ENCODE measurements around the gene ABCD1. TPM values are rescaled to one million over a fixed set of nuclear protein-coding genes. Genes with fewer than 3 reads are reported as not detected.
"Not testable (repeated sequence)": the region's sequence is repeated elsewhere in the genome, so short reads cannot be mapped to it uniquely, and the experiment has no call there.

Gene ABCD1
- total RNA-seq, 6 experiments from 2014 or later = 12.9 to 18.9 (median 14.5) TPM

GRCh38 chrX:153738056-153738605 lies 13.5 kb downstream of the ABCD1 start:
- Mint-ChIP-seq H3K4me1 (ENCODE audit: low read depth) (no peaks in the 10 kb centered on the region), H3K36me3 (ENCODE audit: low read depth) (no peaks in the 10 kb centered on the region), H3K27me3 (ENCODE audit: insufficient read depth) (no peaks in the 10 kb centered on the region; the same call in 1 of the 2 replicates), H3K27ac (no peak overlapping the region), H3K9me3 (no peaks in the 10 kb centered on the region), H3K4me3 (no peak overlapping the region)
- no peak for DNase-seq
- TF ChIP-seq CTCF (IDR thresholded peaks at IDR 0.05) = no peak

GRCh38 chrX:153739754-153740486 lies 15.3 kb downstream of the ABCD1 start:
- Mint-ChIP-seq H3K4me1 (ENCODE audit: low read depth) (no peaks in the 10 kb centered on the region), H3K36me3 (ENCODE audit: low read depth) (no peaks in the 10 kb centered on the region), H3K9me3 (no peaks in the 10 kb centered on the region), H3K27ac (no peak overlapping the region), H3K4me3 (no peak overlapping the region), H3K27me3 (ENCODE audit: insufficient read depth) (no peaks in the 10 kb centered on the region)
- no peak for DNase-seq
- no peak for TF ChIP-seq CTCF (IDR thresholded peaks at IDR 0.05)

- Mint-ChIP-seq H3K27me3 (ENCODE audit: insufficient read depth) (no peaks in the 10 kb centered on the region), H3K4me3 (no peak overlapping the region), H3K4me1 (ENCODE audit: low read depth) (no peaks in the 10 kb centered on the region), H3K27ac (no peak overlapping the region), H3K9me3 (no peaks in the 10 kb centered on the region), H3K36me3 (ENCODE audit: low read depth) (no peaks in the 10 kb centered on the region)
- TF ChIP-seq CTCF (IDR thresholded peaks at IDR 0.05) = no peak
- no peak for DNase-seq
Observed at GRCh38 chrX:153740631-153741222, 16.1 kb downstream of the ABCD1 start.

- no peak for DNase-seq
- peaks cover 3% of the 10 kb centered on the region; the same call in 1 of the 2 replicates for H3K27me3 Mint-ChIP-seq (ENCODE audit: insufficient read depth)
- H3K4me3 Mint-ChIP-seq = no peak overlapping the region
- H3K27ac Mint-ChIP-seq = no peak overlapping the region
- no peaks in the 10 kb centered on the region for H3K9me3 Mint-ChIP-seq
- TF ChIP-seq CTCF (IDR thresholded peaks at IDR 0.05) = no peak
- H3K36me3 Mint-ChIP-seq (ENCODE audit: low read depth) = no peaks in the 10 kb centered on the region
- H3K4me1 Mint-ChIP-seq (ENCODE audit: low read depth) = no peaks in the 10 kb centered on the region
Observed at GRCh38 chrX:153741446-153741845, 16.8 kb downstream of the ABCD1 start.

GRCh38 chrX:153742111-153742510 lies 17.5 kb downstream of the ABCD1 start:
- DNase-seq; H3K9me3 Mint-ChIP-seq; H3K36me3 Mint-ChIP-seq (ENCODE audit: low read depth); H3K4me1 Mint-ChIP-seq (ENCODE audit: low read depth); H3K27me3 Mint-ChIP-seq (ENCODE audit: insufficient read depth); H3K4me3 Mint-ChIP-seq; H3K27ac Mint-ChIP-seq: not testable (repeated sequence)

- DNase-seq; H3K4me1 Mint-ChIP-seq (ENCODE audit: low read depth); H3K4me3 Mint-ChIP-seq; H3K27me3 Mint-ChIP-seq (ENCODE audit: insufficient read depth); H3K36me3 Mint-ChIP-seq (ENCODE audit: low read depth); H3K27ac Mint-ChIP-seq; H3K9me3 Mint-ChIP-seq: not testable (repeated sequence)
Observed at GRCh38 chrX:153742796-153743467, 18.3 kb downstream of the ABCD1 start.

GRCh38 chrX:153743468-153744209 lies 19.0 kb downstream of the ABCD1 start:
- H3K36me3 Mint-ChIP-seq (ENCODE audit: low read depth); H3K27ac Mint-ChIP-seq; DNase-seq; H3K9me3 Mint-ChIP-seq; H3K4me3 Mint-ChIP-seq; H3K27me3 Mint-ChIP-seq (ENCODE audit: insufficient read depth); H3K4me1 Mint-ChIP-seq (ENCODE audit: low read depth): not testable (repeated sequence)
